Bronchial epithelial cell (primary cell): ENCODE results near the gene NADK2. TPM values are rescaled to one million over a fixed set of nuclear protein-coding genes. Genes with fewer than 3 reads are reported as not detected.

Source experiments
- DNase-seq: peaks from one replicate; pipeline ENCODE4 v3.0.0-alpha.2; 2010; ENCODE audit warnings: low read depth
- FAIRE-seq: peaks from 2 replicates; lab custom pipeline; 2011; peaks lifted over from hg19 to GRCh38; lab: Jason Lieb, UNC
- H3K27me3 ChIP-seq: 2 replicates; pipeline ENCODE4 v1.5.1; 2011; ENCODE audit warnings: low read length; ENCODE audit not compliant: control insufficient read depth, insufficient read depth
- H3K36me3 ChIP-seq: 2 replicates; pipeline ENCODE4 v1.5.1; 2011; ENCODE audit warnings: low read length; ENCODE audit not compliant: control insufficient read depth, insufficient read depth
- H3K4me3 ChIP-seq: 2 replicates; pipeline ENCODE4 v1.5.1; 2011; ENCODE audit warnings: mild to moderate bottlenecking, low read depth, low read length, control low read depth
- total RNA-seq: library from RNA; depleted of rRNA; stranded (reverse); fragments of >200 nt; gene quantifications from 2 replicates; pipeline ENCODE4 v1.2.1, GENCODE V29; 2014
- TF ChIP-seq, protein P1 (sequence below): IDR thresholded peaks from 2 replicates; pipeline ENCODE4 v1.5.1; 2011; ENCODE audit warnings: mild to moderate bottlenecking, moderate library complexity, low read length, control low read depth, inconsistent platforms; ENCODE audit not compliant: insufficient read depth, severe bottlenecking

The NADK2 gene
- total RNA-seq, 1 donor from 2014 or later, result 27.6 TPM

DNA sequence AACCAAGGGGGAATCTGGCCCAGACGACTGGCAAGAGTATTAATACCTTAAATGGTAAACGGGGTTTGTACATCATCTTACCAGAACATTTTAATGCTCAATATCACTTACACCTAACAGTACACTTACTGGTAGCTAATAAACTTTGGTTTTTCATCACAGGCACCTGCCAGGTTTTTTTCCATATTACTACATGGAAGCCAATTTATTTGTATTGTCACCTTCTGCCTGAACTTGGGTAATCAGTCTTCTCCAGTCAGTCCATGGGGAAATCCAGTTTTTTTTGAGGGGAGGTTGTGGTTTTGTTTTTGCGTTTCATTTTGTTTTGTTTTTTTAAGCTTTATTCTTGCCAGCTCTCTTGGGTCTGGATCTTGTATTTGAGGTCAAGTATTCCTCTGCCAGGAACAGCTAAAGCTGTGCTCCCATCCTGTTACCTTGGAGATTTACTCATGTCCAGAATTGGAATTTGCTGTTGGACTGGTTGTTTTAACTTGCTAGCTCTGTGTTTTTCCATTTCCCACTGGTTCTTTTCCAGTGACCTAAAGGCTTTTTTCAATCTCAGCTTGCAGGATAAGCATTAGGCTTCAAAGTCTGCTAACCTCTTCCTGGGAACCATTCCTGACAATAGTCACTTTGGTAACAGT lies 11.1 kb upstream of the NADK2 start:
- TF ChIP-seq, protein P1, sequence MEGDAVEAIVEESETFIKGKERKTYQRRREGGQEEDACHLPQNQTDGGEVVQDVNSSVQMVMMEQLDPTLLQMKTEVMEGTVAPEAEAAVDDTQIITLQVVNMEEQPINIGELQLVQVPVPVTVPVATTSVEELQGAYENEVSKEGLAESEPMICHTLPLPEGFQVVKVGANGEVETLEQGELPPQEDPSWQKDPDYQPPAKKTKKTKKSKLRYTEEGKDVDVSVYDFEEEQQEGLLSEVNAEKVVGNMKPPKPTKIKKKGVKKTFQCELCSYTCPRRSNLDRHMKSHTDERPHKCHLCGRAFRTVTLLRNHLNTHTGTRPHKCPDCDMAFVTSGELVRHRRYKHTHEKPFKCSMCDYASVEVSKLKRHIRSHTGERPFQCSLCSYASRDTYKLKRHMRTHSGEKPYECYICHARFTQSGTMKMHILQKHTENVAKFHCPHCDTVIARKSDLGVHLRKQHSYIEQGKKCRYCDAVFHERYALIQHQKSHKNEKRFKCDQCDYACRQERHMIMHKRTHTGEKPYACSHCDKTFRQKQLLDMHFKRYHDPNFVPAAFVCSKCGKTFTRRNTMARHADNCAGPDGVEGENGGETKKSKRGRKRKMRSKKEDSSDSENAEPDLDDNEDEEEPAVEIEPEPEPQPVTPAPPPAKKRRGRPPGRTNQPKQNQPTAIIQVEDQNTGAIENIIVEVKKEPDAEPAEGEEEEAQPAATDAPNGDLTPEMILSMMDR, result no peak
- H3K4me3 ChIP-seq, result no peak overlapping the region
- no peaks in the 10 kb centered on the region for H3K27me3 ChIP-seq
- no peaks in the 10 kb centered on the region for H3K36me3 ChIP-seq
- DNase-seq (no peak), FAIRE-seq (no peak)

DNA sequence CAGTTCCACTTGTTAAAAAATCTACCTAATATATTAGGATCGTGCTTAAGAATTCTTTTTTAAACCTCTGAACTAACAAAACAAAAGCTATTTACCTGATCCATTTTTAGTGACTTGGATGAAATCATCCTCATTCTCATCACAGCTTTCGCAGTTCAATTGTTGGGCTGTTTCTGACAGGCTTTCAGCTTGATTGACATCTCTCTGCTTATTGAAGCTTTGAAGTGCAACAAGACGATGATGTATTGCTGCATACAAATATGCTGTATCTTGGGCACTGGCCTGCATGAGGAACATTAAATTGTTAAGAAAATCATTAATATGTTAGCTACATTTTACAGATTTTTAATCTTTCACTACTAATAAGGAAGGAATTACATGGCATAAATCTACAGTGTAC lies 9.5 kb upstream of the NADK2 start:
- FAIRE-seq, result no peak
- Histone ChIP-seq H3K36me3 (no peaks in the 10 kb centered on the region), H3K4me3 (no peak overlapping the region), H3K27me3 (no peaks in the 10 kb centered on the region)
- TF ChIP-seq, protein P1, result no peak
- DNase-seq, result no peak

DNA sequence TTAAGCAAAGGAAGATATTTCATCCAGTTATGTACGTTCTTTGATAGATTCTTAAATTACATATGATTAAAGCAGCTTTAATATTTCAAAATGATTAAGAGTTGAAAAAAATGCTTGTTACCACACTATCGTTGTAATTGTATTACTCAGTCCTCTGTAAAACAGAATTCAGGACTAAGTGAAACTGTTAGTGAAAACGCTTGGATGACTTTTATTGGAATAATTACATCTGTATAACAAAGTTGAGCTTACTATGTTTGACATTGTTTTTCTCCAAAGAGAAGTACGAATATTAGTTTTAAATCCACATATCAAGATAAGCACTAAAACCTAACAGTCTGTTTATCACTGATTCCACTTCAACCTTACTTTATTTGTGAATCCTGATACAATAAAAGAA lies 8.7 kb upstream of the NADK2 start:
- no peaks in the 10 kb centered on the region for H3K36me3 ChIP-seq
- DNase-seq (no peak), FAIRE-seq (no peak)
- TF ChIP-seq, protein P1, result no peak
- H3K4me3 ChIP-seq, result no peak overlapping the region
- no peaks in the 10 kb centered on the region for H3K27me3 ChIP-seq

DNA sequence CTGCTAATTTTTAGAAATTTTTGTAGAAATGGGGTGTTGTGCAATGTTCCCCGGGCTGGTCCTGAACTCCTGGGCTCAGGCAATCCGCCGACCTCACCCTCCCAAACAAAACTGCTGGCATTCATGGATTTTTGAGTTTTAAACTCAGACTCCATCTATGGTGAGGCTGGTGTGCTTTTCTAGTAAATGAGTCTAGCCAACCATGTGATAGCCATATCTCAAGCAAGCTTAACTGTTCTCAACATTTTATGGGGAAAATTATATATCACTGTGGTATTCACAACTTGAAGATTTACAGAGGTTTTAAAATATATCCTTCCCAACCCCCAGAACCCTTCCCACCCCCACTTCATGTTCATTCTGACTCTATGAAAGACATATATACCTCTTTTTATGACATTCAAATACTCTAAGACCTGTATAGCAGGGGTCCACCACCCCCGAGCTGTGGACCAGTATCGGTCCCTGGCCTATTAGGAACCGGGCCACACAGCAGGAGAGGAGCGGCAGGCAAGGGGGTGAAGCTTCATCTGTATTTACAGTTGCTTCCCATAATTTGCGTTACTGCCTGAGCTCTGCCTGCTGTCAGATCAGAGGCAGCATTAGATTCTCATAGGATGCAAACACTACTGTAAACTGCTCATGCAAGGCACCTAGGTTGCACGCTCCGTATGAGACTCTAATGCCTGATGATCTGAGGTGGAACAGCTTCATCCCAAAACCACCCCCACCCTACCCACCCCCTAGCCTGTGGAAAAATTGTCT lies 4.5 kb upstream of the NADK2 start:
- FAIRE-seq, result no peak
- TF ChIP-seq, protein P1, result no peak
- no peak overlapping the region for H3K4me3 ChIP-seq

DNA sequence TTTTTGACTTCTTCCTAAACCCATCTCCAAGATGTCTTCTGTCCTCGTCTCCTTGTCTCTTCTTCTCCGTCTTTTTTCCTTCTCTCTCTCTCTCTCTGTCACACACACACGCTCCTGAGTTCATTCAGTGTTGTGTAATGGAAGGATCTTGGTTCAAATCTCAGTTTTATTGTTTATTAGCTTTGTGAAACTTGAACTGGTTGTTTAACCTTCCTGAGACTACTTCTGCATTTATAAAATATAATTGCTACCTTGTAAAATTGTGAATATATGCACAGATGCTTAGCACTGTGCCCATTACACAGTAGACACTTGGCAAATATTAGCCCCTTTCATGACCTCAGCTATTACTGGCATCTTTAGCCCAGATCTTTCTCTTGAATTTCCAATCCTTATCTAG lies 2.4 kb upstream of the NADK2 start:
- H3K27me3 ChIP-seq, result no peaks in the 10 kb centered on the region
- no peaks in the 10 kb centered on the region for H3K36me3 ChIP-seq
- TF ChIP-seq, protein P1, result no peak
- DNase-seq, result no peak
- no peak overlapping the region for H3K4me3 ChIP-seq
- FAIRE-seq, result no peak

More for the DNA sequence above, 4.5 kb upstream of the NADK2 start:
- Histone ChIP-seq H3K36me3 (no peaks in the 10 kb centered on the region), H3K27me3 (no peaks in the 10 kb centered on the region)
- DNase-seq, result no peak
